Measurements from ENCODE around the gene CYP3A5. TPM values are rescaled to one million over a fixed set of nuclear protein-coding genes. Genes with fewer than 3 reads are reported as not detected.
A peak's percentile ranks its signal among the peaks of the same experiment; 100 is the strongest.

The CYP3A5 gene
- total and polyA plus RNA-seq, 2 of the 13 experiments (the other 11 are each of a cell fraction or from before 2014, with no cell fraction given) = 5.7 to 9.3 TPM

GRCh38 chr7:99617192-99617781 is 62.5 kb downstream of the CYP3A5 start (continued):
- TF ChIP-seq CTCF (CRISPR knock-in tag; IDR thresholded peaks at IDR 0.05) (no peak), MXD3 (CRISPR knock-in tag; IDR thresholded peaks at IDR 0.05) (no peak), ZNF496 (CRISPR knock-in tag; IDR thresholded peaks at IDR 0.05; ENCODE audit: insufficient replicate concordance) (no peak), ZFY (CRISPR knock-in tag; IDR thresholded peaks at IDR 0.05) (peak; percentile 17), ZNF614 (CRISPR knock-in tag; IDR thresholded peaks at IDR 0.05; ENCODE audit: borderline replicate concordance) (no peak), KMT2B (CRISPR knock-in tag; IDR thresholded peaks at IDR 0.05) (no peak), ZNF503 (CRISPR knock-in tag; IDR thresholded peaks at IDR 0.05) (no peak), ZNF670 (CRISPR knock-in tag; IDR thresholded peaks at IDR 0.05; ENCODE audit: borderline replicate concordance) (peak; percentile 74; the same call in 1 of the 2 replicates), CENPT (CRISPR knock-in tag; IDR thresholded peaks at IDR 0.05; ENCODE audit: low read depth) (no peak), ZNF607 (CRISPR knock-in tag; IDR thresholded peaks at IDR 0.05; ENCODE audit: borderline replicate concordance) (0 out of 2 replicates have a peak, but pooled peaks have one; percentile 6), DNMT1 (CRISPR knock-in tag; IDR thresholded peaks at IDR 0.05) (no peak), RXRA (CRISPR knock-in tag; IDR thresholded peaks at IDR 0.05) (no peak), ZNF770 (CRISPR knock-in tag; IDR thresholded peaks at IDR 0.05) (peak; percentile 90), HNRNPL (IDR thresholded peaks at IDR 0.05; ENCODE audit: low read depth, low read length) (no peak), ZNF414 (CRISPR knock-in tag; IDR thresholded peaks at IDR 0.05) (no peak), ZNF780A (CRISPR knock-in tag; IDR thresholded peaks at IDR 0.05) (no peak), ZNF816 (CRISPR knock-in tag; IDR thresholded peaks at IDR 0.05; ENCODE audit: borderline replicate concordance) (peak; percentile 51; the same call in 1 of the 2 replicates), U2AF1 (optimal IDR thresholded peaks at IDR 0.05; ENCODE audit: low read depth, low read length) (no peak), SOX13 (IDR thresholded peaks at IDR 0.05) (no peak), SOX13 (CRISPR knock-in tag; conservative IDR thresholded peaks at IDR 0.05 in 1 of 2, IDR thresholded peaks at IDR 0.05 in 1 of 2) (no peak), FOSL1 (CRISPR knock-in tag; IDR thresholded peaks at IDR 0.05; ENCODE audit: borderline replicate concordance) (no peak), ZBTB44 (CRISPR knock-in tag; IDR thresholded peaks at IDR 0.05) (no peak)

All from HepG2 (cell line).